ENCODE results near the gene EHF. TPM values are rescaled to one million over a fixed set of nuclear protein-coding genes. Genes with fewer than 3 reads are reported as not detected.
"Not testable (repeated sequence)": the region's sequence is repeated elsewhere in the genome, so short reads cannot be mapped to it uniquely, and the experiment has no call there.

The EHF gene
- total and polyA plus RNA-seq, 4 donors, result 0.11 to 7.5 (median 0.61) TPM

GRCh38 chr11:34685864-34686263, 65.0 kb downstream of the EHF start:
- H3K27me3 ChIP-seq (ENCODE audit: control insufficient read depth, insufficient read depth, low read length), result no peaks in the 10 kb centered on the region
- H3K4me3 ChIP-seq (ENCODE audit: low read depth, low read length), result no peak overlapping the region
- no peaks in the 10 kb centered on the region for H3K36me3 ChIP-seq (ENCODE audit: control insufficient read depth, insufficient read depth, low read length)
- no peak overlapping the region for H3K27ac ChIP-seq (ENCODE audit: low read depth, low read length)
- no peaks in the 10 kb centered on the region for H3K9me3 ChIP-seq (ENCODE audit: control insufficient read depth, insufficient read depth, low read length)
- H3K4me1 ChIP-seq (ENCODE audit: control insufficient read depth, insufficient read depth, low read length), result no peaks in the 10 kb centered on the region
- DNase-seq (ENCODE audit: low read depth in 4 of 6, low spot score in 6 of 6), result no peak
- WGBS (ENCODE audit: insufficient coverage), result no CpG with 5 or more reads among the region's 2 CpGs

GRCh38 chr11:34692299-34692698, 71.4 kb downstream of the EHF start:
- H3K9me3 ChIP-seq (ENCODE audit: control insufficient read depth, insufficient read depth, low read length); H3K36me3 ChIP-seq (ENCODE audit: control insufficient read depth, insufficient read depth, low read length); H3K27me3 ChIP-seq (ENCODE audit: control insufficient read depth, insufficient read depth, low read length); H3K4me1 ChIP-seq (ENCODE audit: control insufficient read depth, insufficient read depth, low read length); H3K27ac ChIP-seq (ENCODE audit: low read depth, low read length); H3K4me3 ChIP-seq (ENCODE audit: low read depth, low read length); DNase-seq (ENCODE audit: low read depth in 4 of 6, low spot score in 6 of 6): not testable (repeated sequence)
- 80% methylated on average over 5 of the region's 26 CpGs for WGBS (ENCODE audit: insufficient coverage)

- Histone ChIP-seq H3K4me1 (ENCODE audit: control insufficient read depth, insufficient read depth, low read length) (no peaks in the 10 kb centered on the region), H3K27me3 (ENCODE audit: control insufficient read depth, insufficient read depth, low read length) (no peaks in the 10 kb centered on the region), H3K27ac (ENCODE audit: low read depth, low read length) (no peak overlapping the region), H3K4me3 (ENCODE audit: low read depth, low read length) (no peak overlapping the region), H3K36me3 (ENCODE audit: control insufficient read depth, insufficient read depth, low read length) (no peaks in the 10 kb centered on the region), H3K9me3 (ENCODE audit: control insufficient read depth, insufficient read depth, low read length) (no peaks in the 10 kb centered on the region)
- DNase-seq (ENCODE audit: low read depth in 4 of 6, low spot score in 6 of 6), result no peak
Observed at GRCh38 chr11:34696862-34697261, 76.0 kb downstream of the EHF start.

DNA sequence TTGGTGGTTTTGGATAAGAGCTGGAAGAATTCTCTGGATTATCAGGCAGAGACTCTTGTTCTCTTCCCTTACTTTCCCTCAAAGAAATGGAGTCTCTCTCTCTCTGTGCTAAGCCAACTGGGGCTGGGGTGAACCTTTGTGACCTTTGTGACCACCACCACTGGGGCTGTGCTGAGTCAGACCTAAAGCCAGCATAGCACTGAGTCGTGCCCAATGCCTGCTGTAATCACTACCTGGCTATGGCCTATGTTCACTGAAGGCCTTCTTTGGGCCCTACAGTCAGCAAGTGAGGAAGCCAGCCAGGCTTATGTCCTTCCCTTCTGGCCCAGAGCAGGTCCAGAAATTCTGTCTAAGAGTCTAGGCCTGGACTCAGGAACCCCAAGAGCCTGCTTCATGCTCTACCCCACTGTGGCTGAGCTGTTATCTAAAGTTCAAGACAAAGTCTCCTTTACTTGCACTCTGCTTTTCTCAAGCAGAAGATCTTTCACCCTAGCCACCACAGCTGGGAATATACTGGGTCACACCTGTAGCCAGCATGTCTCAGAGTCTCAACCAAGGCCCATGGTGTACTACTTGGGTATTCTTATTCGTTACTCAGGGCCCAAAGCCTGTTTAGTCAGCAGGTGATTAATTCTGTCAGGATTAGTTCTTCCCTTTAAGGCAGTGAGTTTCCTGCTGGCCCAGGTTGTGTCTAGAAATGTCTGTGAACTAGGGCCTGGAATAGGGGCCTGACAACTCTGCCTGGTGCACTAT, 86.0 kb downstream of the EHF start:
- Histone ChIP-seq H3K4me3 (ENCODE audit: low read depth, low read length) (no peak overlapping the region), H3K9me3 (ENCODE audit: control insufficient read depth, insufficient read depth, low read length) (peaks cover 4% of the 10 kb centered on the region), H3K36me3 (ENCODE audit: control insufficient read depth, insufficient read depth, low read length) (no peaks in the 10 kb centered on the region), H3K27me3 (ENCODE audit: control insufficient read depth, insufficient read depth, low read length) (no peaks in the 10 kb centered on the region), H3K4me1 (ENCODE audit: control insufficient read depth, insufficient read depth, low read length) (no peaks in the 10 kb centered on the region), H3K27ac (ENCODE audit: low read depth, low read length) (no peak overlapping the region)
- WGBS (ENCODE audit: insufficient coverage), result 87% methylated on average over 2 of the region's 2 CpGs
- DNase-seq (ENCODE audit: low read depth in 4 of 6, low spot score in 6 of 6), result no peak

GRCh38 chr11:34707462-34707840, 86.6 kb downstream of the EHF start:
- Histone ChIP-seq H3K4me1 (ENCODE audit: control insufficient read depth, insufficient read depth, low read length) (no peaks in the 10 kb centered on the region), H3K27me3 (ENCODE audit: control insufficient read depth, insufficient read depth, low read length) (no peaks in the 10 kb centered on the region), H3K4me3 (ENCODE audit: low read depth, low read length) (no peak overlapping the region), H3K36me3 (ENCODE audit: control insufficient read depth, insufficient read depth, low read length) (no peaks in the 10 kb centered on the region), H3K27ac (ENCODE audit: low read depth, low read length) (no peak overlapping the region), H3K9me3 (ENCODE audit: control insufficient read depth, insufficient read depth, low read length) (peaks cover 7% of the 10 kb centered on the region)
- WGBS (ENCODE audit: insufficient coverage), result 72% methylated on average over 3 of the region's 3 CpGs
- DNase-seq (ENCODE audit: low read depth in 4 of 6, low spot score in 6 of 6), result no peak

Other genes starting within 250 kb of the EHF start
- 100 to 1,000 TPM; 109 to 124 TPM for gene CAT, start 182.2 kb upstream of the EHF start, total RNA-seq
- gene CAT, start 182.2 kb upstream of the EHF start, polyA plus RNA-seq (ENCODE audit: insufficient read length in 2 of 2), result 10 to 100 TPM; 79.1 to 88.9 TPM
- under 1 TPM in 1 of 2 donors, not detected in 1; 0.11 TPM for gene ELF5, start 107.3 kb upstream of the EHF start, total RNA-seq
- gene ELF5, start 107.3 kb upstream of the EHF start, polyA plus RNA-seq (ENCODE audit: insufficient read length in 2 of 2), result under 1 TPM; 0.22 to 0.54 TPM